Caco-2 (cell line): ENCODE measurements around the gene CD300C. TPM values are rescaled to one million over a fixed set of nuclear protein-coding genes. Genes with fewer than 3 reads are reported as not detected.

ENCODE experiments used
- BruUV-seq: library from RNA; stranded (reverse); fragments of 400-500 nt; replicated peaks from 2 replicates; lab custom pipeline; 2021; lab: Mats Ljungman, UMichigan
- CTCF ChIA-PET: fragments of 300-600 bp; sonication (Branson Sonifier 250); formaldehyde crosslinking; loops from one replicate; lab custom pipeline; 2022; ENCODE audit warnings: antibody characterized with exemption; lab: Charles Lee
- POLR2A ChIA-PET: fragments of 300-600 bp; sonication (Branson Sonifier 250); formaldehyde crosslinking; loops from one replicate; lab custom pipeline; 2022; ENCODE audit warnings: antibody characterized with exemption; lab: Charles Lee
- DNase-seq, 2 experiments: peaks; one replicate each; pipeline versions ENCODE4 v3.0.0 to v3.0.0-alpha.2; 2020 to 2022
- H3K27me3 ChIP-seq: replicated peaks from 2 replicates; pipeline ENCODE4 v1.6.0; 2011; ENCODE audit warnings: low read length; ENCODE audit not compliant: control insufficient read depth, insufficient read depth
- H3K36me3 ChIP-seq: 2 replicates; pipeline ENCODE4 v1.5.1; 2011; ENCODE audit warnings: low read length; ENCODE audit not compliant: control insufficient read depth, insufficient read depth
- H3K4me1 ChIP-seq: fragments of 250-450 bp; sonication (Bioruptor Pico); 2 replicates; pipeline ENCODE4 v1.5.1; 2020; ENCODE audit warnings: mild to moderate bottlenecking
- H3K4me3 ChIP-seq: 2 replicates; pipeline ENCODE4 v1.5.1; 2011; ENCODE audit warnings: low read depth, mild to moderate bottlenecking, control low read depth, low read length
- H3K9me3 ChIP-seq: fragments of 250-450 bp; sonication (Bioruptor Pico); 2 replicates; pipeline ENCODE4 v1.5.1; 2020; ENCODE audit warnings: mild to moderate bottlenecking, moderate library complexity
- H3K27ac Mint-ChIP-seq: one replicate; pipeline ENCODE4 v1.8.0; 2022; ENCODE audit warnings: mixed read lengths; ENCODE audit not compliant: unreplicated experiment
- H3K27me3 Mint-ChIP-seq: one replicate; pipeline ENCODE4 v1.8.0; 2022; ENCODE audit warnings: mixed read lengths; ENCODE audit not compliant: insufficient read depth, unreplicated experiment
- H3K36me3 Mint-ChIP-seq: one replicate; pipeline ENCODE4 v1.8.0; 2022; ENCODE audit warnings: mild to moderate bottlenecking, mixed read lengths; ENCODE audit not compliant: insufficient read depth, unreplicated experiment
- H3K4me1 Mint-ChIP-seq: one replicate; pipeline ENCODE4 v1.8.0; 2022; ENCODE audit warnings: low read depth, mixed read lengths; ENCODE audit not compliant: unreplicated experiment
- H3K4me3 Mint-ChIP-seq: one replicate; pipeline ENCODE4 v1.8.0; 2022; ENCODE audit warnings: mild to moderate bottlenecking, moderate library complexity, mixed read lengths; ENCODE audit not compliant: unreplicated experiment
- H3K9me3 Mint-ChIP-seq: one replicate; pipeline ENCODE4 v1.8.0; 2022; ENCODE audit warnings: mixed read lengths; ENCODE audit not compliant: unreplicated experiment
- intact Hi-C: fragments of 100-400 bp; cut with micrococcal nuclease; formaldehyde crosslinking; loops from one replicate; pipeline ENCODE4 v1.10.0; 2022; ENCODE audit not compliant: unreplicated experiment
- total RNA-seq: library from RNA; stranded (reverse); gene quantifications from 2 replicates; pipeline ENCODE4 v1.2.3, GENCODE V29; 2022
- TF ChIP-seq, protein P1 (sequence below), 2 experiments: fragments of 200-600 bp in 1 of 2; IDR thresholded peaks; 1 replicate in 1 of 2; 2 replicates in 1 of 2; pipeline versions ENCODE4 v1.5.1 to v1.8.0; 2011 to 2022; ENCODE audit warnings: antibody characterized with exemption in 1 of 2, control low read depth in 1 of 2, inconsistent platforms in 1 of 2, low read depth in 1 of 2, low read length in 1 of 2, mild to moderate bottlenecking in 1 of 2, moderate library complexity in 1 of 2; ENCODE audit not compliant: insufficient read depth in 1 of 2, severe bottlenecking in 1 of 2, unreplicated experiment in 1 of 2

CD300C gene
- total RNA-seq, 1 experiment from 2014 or later, result not detected

DNA sequence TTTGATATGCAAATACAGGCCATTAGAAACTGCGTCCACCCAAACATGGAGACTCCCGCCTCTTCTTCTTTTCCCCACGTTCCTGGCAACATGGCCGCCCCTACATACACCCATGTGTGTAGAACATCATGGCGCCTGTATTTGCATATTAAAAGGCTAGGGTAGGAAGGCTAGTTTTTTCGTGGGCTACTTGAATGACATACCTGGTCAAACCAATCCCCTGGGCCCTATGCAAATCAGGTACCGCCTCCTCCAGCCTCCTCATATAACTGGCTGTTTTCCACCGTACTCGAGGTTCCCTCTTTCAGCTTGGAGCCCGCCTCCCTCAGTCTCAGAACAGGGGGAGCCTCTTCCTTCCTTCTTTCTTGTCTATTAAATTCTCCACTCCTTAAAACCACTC is 13.8 kb downstream of the CD300C start:
- intact Hi-C loops, result loop anchor here (5.0 kb wide), 1 partner anchor 165 kb away; the partner anchor contains the start of gene GPR142
- Histone ChIP-seq H3K9me3 (peaks cover 11% of the 10 kb centered on the region; the same call in 1 of the 2 replicates), H3K27me3 (no peaks in the 10 kb centered on the region), H3K36me3 (no peaks in the 10 kb centered on the region), H3K4me3 (no peak overlapping the region), H3K4me1 (no peaks in the 10 kb centered on the region)
- Mint-ChIP-seq H3K27me3 (peaks cover 21% of the 10 kb centered on the region), H3K36me3 (no peaks in the 10 kb centered on the region), H3K27ac (no peak overlapping the region), H3K9me3 (peaks cover 6% of the 10 kb centered on the region), H3K4me1 (no peaks in the 10 kb centered on the region), H3K4me3 (no peak overlapping the region)
- no TSS peak for BruUV-seq
- TF ChIP-seq, protein P1, sequence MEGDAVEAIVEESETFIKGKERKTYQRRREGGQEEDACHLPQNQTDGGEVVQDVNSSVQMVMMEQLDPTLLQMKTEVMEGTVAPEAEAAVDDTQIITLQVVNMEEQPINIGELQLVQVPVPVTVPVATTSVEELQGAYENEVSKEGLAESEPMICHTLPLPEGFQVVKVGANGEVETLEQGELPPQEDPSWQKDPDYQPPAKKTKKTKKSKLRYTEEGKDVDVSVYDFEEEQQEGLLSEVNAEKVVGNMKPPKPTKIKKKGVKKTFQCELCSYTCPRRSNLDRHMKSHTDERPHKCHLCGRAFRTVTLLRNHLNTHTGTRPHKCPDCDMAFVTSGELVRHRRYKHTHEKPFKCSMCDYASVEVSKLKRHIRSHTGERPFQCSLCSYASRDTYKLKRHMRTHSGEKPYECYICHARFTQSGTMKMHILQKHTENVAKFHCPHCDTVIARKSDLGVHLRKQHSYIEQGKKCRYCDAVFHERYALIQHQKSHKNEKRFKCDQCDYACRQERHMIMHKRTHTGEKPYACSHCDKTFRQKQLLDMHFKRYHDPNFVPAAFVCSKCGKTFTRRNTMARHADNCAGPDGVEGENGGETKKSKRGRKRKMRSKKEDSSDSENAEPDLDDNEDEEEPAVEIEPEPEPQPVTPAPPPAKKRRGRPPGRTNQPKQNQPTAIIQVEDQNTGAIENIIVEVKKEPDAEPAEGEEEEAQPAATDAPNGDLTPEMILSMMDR (IDR thresholded peaks at IDR 0.05; ENCODE audit: insufficient read depth in 1 of 2, low read depth in 1 of 2, low read length in 1 of 2, severe bottlenecking in 1 of 2, unreplicated experiment in 1 of 2), result no peak
- ChIA-PET CTCF (interaction anchor here (1.6 kb wide), 1 partner anchor 164 kb away, joined by 10 read pairs; the partner anchor contains the start of gene GPR142), POLR2A (no interaction called here)
- no peak for DNase-seq

DNA sequence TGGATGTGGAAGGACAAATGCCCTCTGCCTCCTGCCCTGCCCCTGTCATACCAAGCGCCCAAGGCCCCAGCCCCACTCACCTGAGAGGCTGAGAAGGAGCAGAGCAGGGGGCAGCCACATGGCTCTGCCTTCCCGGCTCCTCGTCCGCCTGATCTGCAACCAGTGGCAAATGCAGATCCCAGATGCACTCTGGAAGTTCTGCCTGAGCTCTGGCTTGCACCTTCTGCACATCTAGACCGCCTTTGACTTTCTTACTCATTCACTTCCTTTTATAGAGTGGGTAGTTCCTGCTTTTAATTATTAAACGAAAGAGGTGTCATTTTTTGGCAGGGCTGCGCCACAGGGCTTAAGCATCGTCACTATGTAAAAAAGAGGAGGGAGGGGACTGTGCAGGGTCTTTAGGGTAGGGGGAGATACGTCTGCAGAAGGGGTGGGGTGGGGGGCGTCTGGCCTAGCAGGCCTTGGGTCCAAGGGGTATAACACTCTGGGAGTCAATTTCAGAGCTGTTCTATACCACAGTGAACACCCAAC is 14.6 kb downstream of the CD300C start, which contains the start of gene CD300LB:
Gene CD300LB (minus strand): TSS at position 245 of the 531 bp plus-strand sequence. CDS start 125 bp downstream, at position 120.
- no peak within 1 kb of the TSS for H3K4me3 Mint-ChIP-seq
- intact Hi-C loops, result loop anchor here (5.0 kb wide), 1 partner anchor 164 kb away; the partner anchor contains the start of gene GPR142
- CTCF ChIA-PET, result no interaction called here
- H3K27me3 ChIP-seq, result no peaks in the 10 kb centered on the region
- no peak within 1 kb of the TSS for H3K27ac Mint-ChIP-seq
- BruUV-seq, result no TSS peak
- no peaks in the 10 kb centered on the region for H3K36me3 ChIP-seq
- POLR2A ChIA-PET, result no interaction called here
- H3K4me3 ChIP-seq, result no peak within 1 kb of the TSS
- H3K4me1 Mint-ChIP-seq, result no peaks in the 10 kb centered on the region
- peaks cover 20% of the 10 kb centered on the region for H3K27me3 Mint-ChIP-seq
- DNase-seq, result no peak
- TF ChIP-seq, protein P1 (IDR thresholded peaks at IDR 0.05; ENCODE audit: insufficient read depth in 1 of 2, low read depth in 1 of 2, low read length in 1 of 2, severe bottlenecking in 1 of 2, unreplicated experiment in 1 of 2), result no peak
- no peaks in the 10 kb centered on the region for H3K36me3 Mint-ChIP-seq
- no peaks in the 10 kb centered on the region for H3K4me1 ChIP-seq
- peaks cover under 1% of the 10 kb centered on the region for H3K9me3 Mint-ChIP-seq
- H3K9me3 ChIP-seq, result peaks cover 11% of the 10 kb centered on the region; the same call in 1 of the 2 replicates

DNA sequence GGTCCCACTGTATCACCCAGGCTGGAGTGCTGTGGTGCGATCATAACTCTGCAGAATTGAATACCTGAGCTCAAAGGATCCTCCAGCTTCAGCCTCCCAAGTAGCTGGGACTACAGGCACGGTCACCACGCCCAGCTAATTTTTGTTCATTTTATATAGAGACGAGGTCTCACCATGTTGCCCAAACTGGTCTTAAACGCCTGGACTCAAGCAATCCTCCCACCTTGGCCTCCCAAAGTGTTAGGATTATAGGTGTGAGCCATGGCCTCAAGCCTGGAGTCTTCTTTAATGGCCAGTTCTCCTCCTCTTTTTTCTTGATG is 15.1 kb downstream of the CD300C start:
- Histone ChIP-seq H3K4me1 (no peaks in the 10 kb centered on the region), H3K36me3 (no peaks in the 10 kb centered on the region), H3K9me3 (peaks cover 9% of the 10 kb centered on the region; the same call in 1 of the 2 replicates), H3K4me3 (no peak overlapping the region), H3K27me3 (no peaks in the 10 kb centered on the region)
- no peak overlapping the region for H3K4me3 Mint-ChIP-seq
- no peaks in the 10 kb centered on the region for H3K9me3 Mint-ChIP-seq
- POLR2A ChIA-PET, result no interaction called here
- DNase-seq, result no peak
- H3K27ac Mint-ChIP-seq, result no peak overlapping the region
- H3K4me1 Mint-ChIP-seq, result no peaks in the 10 kb centered on the region
- TF ChIP-seq, protein P1 (IDR thresholded peaks at IDR 0.05; ENCODE audit: insufficient read depth in 1 of 2, low read depth in 1 of 2, low read length in 1 of 2, severe bottlenecking in 1 of 2, unreplicated experiment in 1 of 2), result no peak
- no TSS peak for BruUV-seq
- peaks cover 21% of the 10 kb centered on the region for H3K27me3 Mint-ChIP-seq
- no peaks in the 10 kb centered on the region for H3K36me3 Mint-ChIP-seq
- intact Hi-C loops, result loop anchor here (5.0 kb wide), 1 partner anchor 163 kb away; the partner anchor contains the start of gene GPR142
- CTCF ChIA-PET, result no interaction called here
